A673 (cell line): ENCODE measurements around the gene PACSIN2. TPM values are rescaled to one million over a fixed set of nuclear protein-coding genes. Genes with fewer than 3 reads are reported as not detected.

Experiments used
- BruUV-seq: library from RNA; stranded (reverse); fragments of 400-500 nt; replicated peaks from 2 replicates; lab custom pipeline; 2021; lab: Mats Ljungman, UMichigan
- CTCF ChIA-PET: fragments of 300-600 bp; sonication (Branson Sonifier 250); formaldehyde crosslinking; loops from one replicate; lab custom pipeline; 2022; ENCODE audit warnings: antibody characterized with exemption; lab: Charles Lee
- POLR2A ChIA-PET: fragments of 300-600 bp; sonication (Branson Sonifier 250); formaldehyde crosslinking; loops from one replicate; lab custom pipeline; 2022; ENCODE audit warnings: antibody characterized with exemption; ENCODE audit not compliant: low non-redundant PET; lab: Charles Lee
- DNase-seq: peaks from one replicate; pipeline ENCODE4 v3.0.0-alpha.2; 2015; ENCODE audit warnings: low spot score
- H3K27ac ChIP-seq: fragments of 200-600 bp; sonication (generic); 2 replicates; pipeline ENCODE4 v1.5.1; 2016; ENCODE audit warnings: mixed run types, low read depth, mild to moderate bottlenecking, mixed read lengths, antibody characterized with exemption, low read length; ENCODE audit not compliant: poor library complexity, severe bottlenecking
- H3K27me3 ChIP-seq: fragments of 200-600 bp; sonication (generic); replicated peaks from 2 replicates; pipeline ENCODE4 v1.6.1; 2017; ENCODE audit warnings: mixed run types, low read depth, mild to moderate bottlenecking, mixed read lengths, antibody characterized with exemption, low read length; ENCODE audit not compliant: insufficient read depth, poor library complexity
- H3K36me3 ChIP-seq: fragments of 200-600 bp; sonication (generic); 2 replicates; pipeline ENCODE4 v1.6.1; 2016; ENCODE audit warnings: mixed run types, mild to moderate bottlenecking, mixed read lengths, antibody characterized with exemption, low read length; ENCODE audit not compliant: insufficient read depth, poor library complexity, severe bottlenecking
- H3K4me1 ChIP-seq: fragments of 200-600 bp; sonication (generic); 2 replicates; pipeline ENCODE4 v1.6.1; 2017; ENCODE audit warnings: mixed run types, mild to moderate bottlenecking, mixed read lengths, antibody characterized with exemption, low read length; ENCODE audit not compliant: insufficient read depth, poor library complexity, severe bottlenecking
- H3K4me3 ChIP-seq: fragments of 200-600 bp; sonication (generic); 2 replicates; pipeline ENCODE4 v1.5.1; 2016; ENCODE audit warnings: low read depth, mixed run types, mild to moderate bottlenecking, mixed read lengths, low read length; ENCODE audit not compliant: poor library complexity, severe bottlenecking
- H3K9me3 ChIP-seq: fragments of 200-600 bp; sonication (generic); 2 replicates; pipeline ENCODE4 v1.6.1; 2016; ENCODE audit warnings: mixed run types, low read depth, mild to moderate bottlenecking, mixed read lengths, antibody characterized with exemption, low read length; ENCODE audit not compliant: poor library complexity, severe bottlenecking
- CTCF ChIP-seq: fragments of 300-800, 200-600 bp; sonication (generic); conservative IDR thresholded peaks from 2 replicates; pipeline ENCODE4 v1.5.1; 2017; ENCODE audit warnings: low read depth, mild to moderate bottlenecking, antibody characterized with exemption, low read length, moderate library complexity, mixed read lengths
- EZH2 ChIP-seq: fragments of 200-600 bp; sonication (generic); IDR thresholded peaks from 2 replicates; pipeline ENCODE4 v1.6.1; 2017; ENCODE audit warnings: borderline replicate concordance, low read depth, mild to moderate bottlenecking, mixed read lengths, antibody characterized with exemption, low read length; ENCODE audit not compliant: poor library complexity, severe bottlenecking
- intact Hi-C: fragments of 100-400 bp; cut with micrococcal nuclease; formaldehyde crosslinking; loops from one replicate; pipeline ENCODE4 v1.10.0; 2022; ENCODE audit not compliant: unreplicated experiment
- total RNA-seq: library from RNA; stranded (reverse); gene quantifications from 2 replicates; pipeline ENCODE4 v1.2.3, GENCODE V29; 2021

The PACSIN2 gene
- total RNA-seq, 1 experiment from 2014 or later, result 51.8 TPM

GRCh38 chr22:42992886-42993479, 22.0 kb downstream of the PACSIN2 start:
- ChIA-PET CTCF (no interaction called here), POLR2A (interaction anchor here (0.7 kb wide), 1 partner anchor 335 kb away, joined by 3 read pairs; no protein-coding TSS in a partner anchor)
- TF ChIP-seq EZH2 (no peak), CTCF (no peak)
- no peak overlapping the region for H3K27ac ChIP-seq
- H3K9me3 ChIP-seq, result no peaks in the 10 kb centered on the region
- no TSS peak for BruUV-seq
- DNase-seq, result no peak
- no peak overlapping the region for H3K4me3 ChIP-seq
- H3K4me1 ChIP-seq, result peaks cover 17% of the 10 kb centered on the region
- H3K27me3 ChIP-seq, result no peaks in the 10 kb centered on the region
- H3K36me3 ChIP-seq, result peaks cover 3% of the 10 kb centered on the region
- intact Hi-C loops, result no loop called here

GRCh38 chr22:42992092-42992491, 22.9 kb downstream of the PACSIN2 start:
- no peak overlapping the region for H3K27ac ChIP-seq
- BruUV-seq, result no TSS peak
- no peak for DNase-seq
- POLR2A ChIA-PET, result no interaction called here
- H3K36me3 ChIP-seq, result peaks cover 3% of the 10 kb centered on the region
- H3K27me3 ChIP-seq, result no peaks in the 10 kb centered on the region
- peaks cover 17% of the 10 kb centered on the region for H3K4me1 ChIP-seq
- H3K4me3 ChIP-seq, result no peak overlapping the region
- CTCF ChIA-PET, result no interaction called here
- TF ChIP-seq EZH2 (no peak), CTCF (no peak)
- H3K9me3 ChIP-seq, result no peaks in the 10 kb centered on the region
- intact Hi-C loops, result no loop called here

- no peaks in the 10 kb centered on the region for H3K27me3 ChIP-seq
- POLR2A ChIA-PET, result no interaction called here
Measured at GRCh38 chr22:42991010-42991651, 23.8 kb downstream of the PACSIN2 start.

More at GRCh38 chr22:42991010-42991651, 23.8 kb downstream of the PACSIN2 start:
- CTCF ChIA-PET, result no interaction called here
- Histone ChIP-seq H3K4me3 (no peak overlapping the region), H3K9me3 (no peaks in the 10 kb centered on the region), H3K27ac (no peak overlapping the region), H3K36me3 (peaks cover 3% of the 10 kb centered on the region), H3K4me1 (peaks cover 17% of the 10 kb centered on the region)
- intact Hi-C loops, result no loop called here
- TF ChIP-seq CTCF, result no peak
- TF ChIP-seq EZH2, result no peak
- DNase-seq, result no peak
- no TSS peak for BruUV-seq
